Esophagus (tissue), 2 donors: ENCODE measurements around the gene SAMD4A. TPM values are rescaled to one million over a fixed set of nuclear protein-coding genes. Genes with fewer than 3 reads are reported as not detected.

Experiments
- H3K27ac ChIP-seq, 2 donors: one replicate each; pipeline ENCODE4 v1.5.1; 2013; ENCODE audit warnings: low read depth in 2 of 2, mild to moderate bottlenecking in 2 of 2, inconsistent platforms in 1 of 2, low read length in 1 of 2, moderate library complexity in 1 of 2
- H3K27me3 ChIP-seq, 2 donors: one replicate each; pipeline ENCODE4 v1.6.1; 2013; ENCODE audit warnings: low read length in 2 of 2, control low read depth in 1 of 2, mild to moderate bottlenecking in 1 of 2; ENCODE audit not compliant: insufficient read depth in 2 of 2, control insufficient read depth in 1 of 2
- H3K36me3 ChIP-seq, 2 donors: one replicate each; pipeline ENCODE4 v1.6.1; 2013; ENCODE audit warnings: low read length in 1 of 2; ENCODE audit not compliant: control insufficient read depth in 2 of 2, insufficient read depth in 2 of 2
- H3K4me1 ChIP-seq, 2 donors: one replicate each; pipeline ENCODE4 v1.6.1; 2013; ENCODE audit warnings: low read length in 1 of 2; ENCODE audit not compliant: control insufficient read depth in 2 of 2, insufficient read depth in 2 of 2
- H3K4me3 ChIP-seq, 2 donors: one replicate each; pipeline ENCODE4 v1.5.1; 2013; ENCODE audit warnings: low read length in 2 of 2, mild to moderate bottlenecking in 2 of 2, low read depth in 1 of 2, moderate library complexity in 1 of 2
- H3K9me3 ChIP-seq, 2 donors: one replicate each; pipeline ENCODE4 v1.6.1; 2013; ENCODE audit warnings: mild to moderate bottlenecking in 2 of 2, low read depth in 1 of 2, low read length in 1 of 2, moderate library complexity in 1 of 2; ENCODE audit not compliant: control insufficient read depth in 2 of 2, insufficient read depth in 1 of 2
- WGBS, 2 donors: extraction: QIAGEN DNeasy Blood & Tissue Kit; methylation state at CpG; one replicate each; pipeline ENCODE4 v1.1.7; 2013; 5-methylcytosine and 5-hydroxymethylcytosine counted together
- polyA plus RNA-seq, 2 donors: library from polyadenylated mRNA; stranded (reverse); fragments of 200-250 nt; gene quantifications; one replicate each; pipeline ENCODE4 v1.2.3, GENCODE V29; 2013
- donor health status: healthy with polysubstance abuse.
- donor health status: Bipolar disorder and iron deficiency.

Gene SAMD4A
- polyA plus RNA-seq, 2 donors = 1.1 to 1.7 TPM

DNA sequence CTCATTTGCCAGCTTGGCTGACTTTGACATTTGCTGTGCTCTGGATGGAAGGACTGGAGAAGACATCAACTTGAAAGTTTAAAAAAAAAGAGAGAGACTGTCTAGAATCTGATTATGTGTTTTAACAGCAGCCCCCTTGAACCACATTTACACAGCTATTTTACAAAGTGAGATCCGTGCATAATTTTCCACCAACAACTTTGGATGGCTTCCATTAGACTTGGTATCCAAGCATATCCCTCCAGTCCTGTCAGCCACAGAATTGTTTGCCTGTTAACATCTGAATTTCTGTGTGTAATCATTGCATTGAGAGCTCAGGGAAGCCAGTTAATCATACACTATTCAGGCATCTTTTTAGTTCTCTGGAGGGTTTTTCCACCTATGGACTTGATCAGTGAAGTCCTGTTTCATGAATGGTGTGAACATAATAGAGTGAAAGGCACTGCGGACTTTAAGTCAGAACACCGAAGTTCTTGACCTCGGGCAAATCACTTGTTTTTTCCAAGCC is 93.7 kb downstream of the SAMD4A start:
- 68 to 79% methylated on average over 4 of the region's 4 CpGs for WGBS, 2 donors
- Histone ChIP-seq H3K36me3 (no peaks in the 10 kb centered on the region), H3K27ac (no peak overlapping the region)

DNA sequence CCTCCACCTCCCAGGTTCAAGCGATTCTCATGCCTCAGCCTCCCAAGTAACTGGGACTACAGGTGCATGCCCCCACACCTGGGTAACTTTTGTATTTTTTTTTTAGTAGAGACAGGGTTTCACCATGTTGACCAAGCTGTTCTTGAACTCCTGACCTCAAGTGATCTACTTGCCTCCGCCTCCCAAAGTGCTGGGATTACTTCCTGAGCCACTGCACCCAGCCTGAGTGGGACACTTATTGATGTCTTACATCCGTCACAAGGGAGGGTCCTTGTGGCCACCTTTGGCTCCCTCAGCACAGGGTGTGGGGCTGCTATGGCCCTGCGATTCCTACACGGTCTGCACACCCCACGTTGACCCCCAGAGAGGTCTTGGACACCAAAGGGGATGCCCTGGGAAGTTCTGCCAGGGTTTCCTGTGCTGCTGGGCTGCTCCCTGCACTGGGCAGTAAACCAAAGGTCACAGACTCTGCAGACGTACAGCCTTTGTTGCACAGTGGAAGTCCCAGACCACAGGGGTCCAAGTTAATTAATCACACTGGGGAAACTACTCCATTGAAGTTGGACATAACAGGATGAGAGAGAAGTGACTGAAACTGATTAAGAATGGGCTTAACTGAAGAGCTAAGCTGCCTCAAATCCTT is 95.7 kb downstream of the SAMD4A start:
- Histone ChIP-seq H3K9me3 (no peaks in the 10 kb centered on the region), H3K27me3 (no peaks in the 10 kb centered on the region), H3K27ac (no peak overlapping the region), H3K4me1 (peaks cover 0 to 5% of the 10 kb centered on the region in 2 donors), H3K36me3 (no peaks in the 10 kb centered on the region), H3K4me3 (no peak overlapping the region)
- WGBS, 2 donors = 72 to 74% methylated on average over 7 of the region's 7 CpGs

More for the DNA sequence above, 93.7 kb downstream of the SAMD4A start:
- no peaks in the 10 kb centered on the region for H3K9me3 ChIP-seq
- no peaks in the 10 kb centered on the region for H3K27me3 ChIP-seq
- no peak overlapping the region for H3K4me3 ChIP-seq
- peaks cover 0 to 3% of the 10 kb centered on the region in 2 donors for H3K4me1 ChIP-seq

DNA sequence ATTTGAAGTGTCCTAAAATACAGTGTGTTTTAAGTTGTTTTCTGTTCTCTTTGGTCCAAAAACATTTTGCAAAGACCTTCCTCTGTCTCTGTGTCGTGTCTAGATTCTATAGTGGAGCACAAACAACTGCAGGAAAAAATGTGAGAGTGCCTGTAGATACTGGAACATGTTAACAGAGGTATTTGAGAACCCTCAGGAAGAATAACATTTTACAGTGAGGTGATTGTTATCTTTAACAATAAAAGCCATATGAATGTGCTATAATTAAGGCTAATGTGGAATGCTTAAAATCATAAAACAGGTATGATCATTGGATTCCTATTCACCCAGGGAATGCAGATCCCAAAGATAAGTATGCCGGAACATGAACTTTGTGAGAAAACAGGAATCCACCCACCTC is 98.0 kb downstream of the SAMD4A start:
- WGBS, 2 donors = 78 to 83% methylated on average over 2 of the region's 2 CpGs
- Histone ChIP-seq H3K9me3 (no peaks in the 10 kb centered on the region), H3K4me1 (peaks cover 0 to 5% of the 10 kb centered on the region in 2 donors), H3K4me3 (no peak overlapping the region), H3K27ac (no peak overlapping the region), H3K36me3 (no peaks in the 10 kb centered on the region), H3K27me3 (no peaks in the 10 kb centered on the region)

DNA sequence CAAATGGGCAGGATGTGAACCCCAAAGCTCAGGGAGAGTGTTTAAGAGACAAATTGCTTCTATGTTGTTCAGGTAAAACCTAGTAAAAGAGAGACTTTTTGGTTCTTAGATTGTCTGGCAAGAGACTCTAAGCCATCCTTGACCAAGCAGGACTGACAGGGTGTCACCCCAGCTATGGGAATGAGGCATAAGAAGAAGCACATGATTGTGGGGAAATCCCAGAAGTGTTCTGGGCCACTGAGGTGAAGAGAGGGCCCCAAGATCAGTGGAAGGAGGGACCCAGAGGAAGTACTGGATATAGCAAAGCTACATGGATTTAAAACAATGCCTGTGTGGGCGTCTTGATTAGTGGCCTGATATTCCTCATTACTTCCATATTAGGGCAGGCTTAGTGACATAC is 99.0 kb downstream of the SAMD4A start:
- H3K27me3 ChIP-seq = no peaks in the 10 kb centered on the region
- H3K9me3 ChIP-seq = no peaks in the 10 kb centered on the region
- H3K4me1 ChIP-seq = peaks cover 0 to 5% of the 10 kb centered on the region in 2 donors
- H3K36me3 ChIP-seq = no peaks in the 10 kb centered on the region
- WGBS, 2 donors = 88 to 94% methylated on average over 1 of the region's 1 CpG
- H3K27ac ChIP-seq = no peak overlapping the region
- H3K4me3 ChIP-seq = no peak overlapping the region

DNA sequence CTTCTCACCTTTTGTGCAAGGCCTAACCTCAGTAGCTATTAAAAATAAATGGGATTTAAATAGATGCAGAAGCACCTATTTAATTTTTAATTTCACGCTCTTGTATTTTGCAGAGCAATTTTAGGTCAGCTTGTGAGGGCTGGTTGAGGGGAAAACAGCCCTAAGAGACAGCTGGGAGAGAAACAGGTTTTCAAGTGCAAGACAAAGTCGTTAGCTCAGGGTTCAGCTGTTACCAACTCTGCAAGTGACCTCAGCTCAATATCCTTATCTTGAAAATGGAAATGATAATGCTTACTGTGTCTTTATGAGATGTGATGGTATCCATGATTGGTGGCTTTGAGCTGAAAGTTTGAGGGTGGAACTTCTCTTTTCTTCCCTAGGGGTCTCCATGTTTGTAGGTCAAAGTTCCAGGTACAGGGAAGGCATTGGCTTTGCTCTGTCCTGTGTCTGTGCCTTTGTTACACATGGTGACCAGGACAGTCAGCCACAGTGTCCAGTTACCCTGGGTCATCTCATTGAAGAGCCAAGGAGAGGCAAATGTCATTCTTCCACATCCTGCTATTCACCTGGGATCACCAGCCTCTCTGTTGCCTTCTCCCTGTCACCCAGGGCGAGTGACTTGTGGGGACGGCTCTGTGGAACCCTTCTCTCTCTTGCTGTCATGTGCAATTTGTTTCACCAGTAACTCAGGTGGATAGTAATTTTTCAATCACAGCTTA is 100.3 kb downstream of the SAMD4A start:
- WGBS, 2 donors = 89 to 93% methylated on average over 4 of the region's 4 CpGs
- peaks cover 0 to 5% of the 10 kb centered on the region in 2 donors for H3K4me1 ChIP-seq
- H3K27me3 ChIP-seq = no peaks in the 10 kb centered on the region
- H3K27ac ChIP-seq = no peak overlapping the region
- no peaks in the 10 kb centered on the region for H3K9me3 ChIP-seq
- no peaks in the 10 kb centered on the region for H3K36me3 ChIP-seq
- H3K4me3 ChIP-seq = no peak overlapping the region

DNA sequence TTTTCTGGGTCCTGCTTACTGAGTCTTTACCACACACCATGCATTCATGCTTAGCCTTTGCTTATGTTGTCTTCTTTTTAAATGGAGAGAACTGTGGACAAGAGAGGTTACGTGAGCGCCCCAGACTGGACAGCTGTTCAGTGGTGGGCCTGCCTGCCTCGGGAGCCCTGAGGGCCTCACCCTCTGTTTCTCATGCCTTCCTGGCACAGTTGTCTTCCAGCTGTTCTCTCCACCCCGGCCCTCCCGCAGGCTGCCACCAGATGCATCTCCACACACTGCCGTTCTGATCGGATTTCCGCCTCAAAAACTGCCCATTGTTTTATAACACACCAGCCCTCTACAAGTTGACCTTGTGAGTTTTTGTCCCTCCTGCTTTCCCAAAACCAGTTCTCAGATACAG is 100.8 kb downstream of the SAMD4A start:
- Histone ChIP-seq H3K4me1 (peaks cover 0 to 3% of the 10 kb centered on the region in 2 donors), H3K36me3 (no peaks in the 10 kb centered on the region), H3K27me3 (no peaks in the 10 kb centered on the region), H3K9me3 (no peaks in the 10 kb centered on the region), H3K27ac (no peak overlapping the region), H3K4me3 (no peak overlapping the region)
- 92 to 94% methylated on average over 8 of the region's 8 CpGs for WGBS, 2 donors

DNA sequence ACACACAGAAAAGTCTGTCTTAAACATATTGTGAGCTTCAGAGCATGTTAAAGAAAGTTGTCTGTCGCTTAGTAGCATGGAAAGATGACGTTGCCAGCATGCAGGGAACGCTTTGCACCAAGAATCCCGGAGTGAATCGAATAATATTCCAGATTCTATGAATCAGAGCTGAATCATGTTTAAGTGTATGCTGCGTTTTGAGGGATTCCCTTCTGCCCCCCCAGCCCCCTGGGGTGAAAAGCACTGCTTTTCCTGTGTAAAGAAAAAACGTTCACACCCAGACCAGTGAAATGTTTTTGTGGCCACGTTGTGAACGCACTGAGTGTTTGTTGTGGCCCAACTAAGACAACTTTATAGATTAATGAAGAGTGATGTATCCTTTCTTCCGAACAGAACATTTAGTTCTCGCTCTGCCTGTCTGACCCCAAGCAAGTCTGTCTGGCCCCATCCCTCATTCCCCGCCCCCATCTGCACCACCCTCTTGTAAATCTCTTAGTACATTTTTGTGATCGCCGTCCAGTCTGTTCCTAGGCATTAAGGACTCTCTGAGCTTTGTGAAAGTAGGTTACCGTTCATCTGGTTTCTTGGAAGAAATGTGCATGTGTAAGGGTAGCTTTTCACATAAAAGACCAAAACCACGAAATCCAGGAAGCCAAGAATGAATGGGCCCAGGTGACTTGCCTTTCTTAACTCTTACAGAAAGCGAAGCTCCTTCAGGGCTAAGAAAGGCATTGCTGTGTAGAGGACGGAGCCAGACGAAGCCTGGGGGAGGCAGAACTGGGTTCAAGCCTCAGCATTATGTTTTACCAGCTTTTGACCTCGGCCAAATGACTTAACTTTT is 103.0 kb downstream of the SAMD4A start:
- WGBS, 2 donors = 71 to 72% methylated on average over 20 of the region's 20 CpGs
- no peaks in the 10 kb centered on the region for H3K27me3 ChIP-seq

DNA sequence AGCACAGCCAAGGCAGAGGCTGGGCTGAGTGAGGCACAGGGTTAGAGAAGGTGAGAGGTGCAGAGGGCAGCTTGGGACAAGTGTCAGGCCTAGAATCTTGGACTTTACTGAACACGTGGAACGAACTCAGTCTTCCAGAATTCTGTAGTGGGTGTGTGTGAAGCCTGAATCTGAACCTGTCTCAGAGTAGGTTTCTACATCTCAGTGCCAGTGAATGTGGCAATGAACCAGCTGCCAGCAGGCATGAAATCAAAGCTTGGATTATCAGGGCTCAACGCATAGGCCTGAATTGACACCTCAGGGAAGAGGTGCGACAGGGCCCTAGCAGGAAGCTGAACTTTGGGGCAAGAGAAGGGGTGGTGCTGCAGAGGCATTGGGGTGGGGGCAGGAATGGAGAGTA is 104.6 kb downstream of the SAMD4A start:
- H3K9me3 ChIP-seq = no peaks in the 10 kb centered on the region
- H3K36me3 ChIP-seq = no peaks in the 10 kb centered on the region
- no peak overlapping the region for H3K27ac ChIP-seq
- 50 to 68% methylated on average over 4 of the region's 4 CpGs for WGBS, 2 donors
- no peaks in the 10 kb centered on the region for H3K27me3 ChIP-seq
- no peak overlapping the region for H3K4me3 ChIP-seq
- no peaks in the 10 kb centered on the region for H3K4me1 ChIP-seq

More for the DNA sequence above, 103.0 kb downstream of the SAMD4A start:
- Histone ChIP-seq H3K9me3 (no peaks in the 10 kb centered on the region), H3K27ac (no peak overlapping the region), H3K4me3 (no peak overlapping the region), H3K4me1 (peaks cover 0 to 2% of the 10 kb centered on the region in 2 donors), H3K36me3 (no peaks in the 10 kb centered on the region)

DNA sequence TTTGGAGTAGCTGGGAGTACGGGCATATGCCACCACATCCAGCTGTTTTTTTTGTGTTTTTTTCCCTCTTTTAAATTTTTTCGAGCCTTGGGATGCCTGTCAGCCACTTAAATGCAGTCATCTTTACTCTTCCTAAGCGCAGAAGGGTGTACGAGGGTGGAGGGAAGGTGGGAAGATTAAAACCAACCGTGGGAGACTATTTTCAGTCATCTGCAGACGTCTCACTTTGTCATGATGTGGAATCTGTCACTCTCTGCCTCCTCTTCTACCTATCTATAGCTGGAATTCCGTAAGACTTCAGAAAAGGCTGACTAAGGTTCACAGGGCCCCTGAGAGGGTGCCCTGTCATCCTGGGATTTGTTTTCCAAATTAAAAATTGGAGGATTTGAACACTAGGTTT is 105.3 kb downstream of the SAMD4A start:
- Histone ChIP-seq H3K9me3 (no peaks in the 10 kb centered on the region), H3K27me3 (no peaks in the 10 kb centered on the region), H3K36me3 (no peaks in the 10 kb centered on the region), H3K4me1 (no peaks in the 10 kb centered on the region), H3K27ac (no peak overlapping the region), H3K4me3 (no peak overlapping the region)
- 76 to 82% methylated on average over 7 of the region's 7 CpGs for WGBS, 2 donors
